ENCODE results near the gene GTPBP6.
"Not testable (repeated sequence)": the region's sequence is repeated elsewhere in the genome, so short reads cannot be mapped to it uniquely, and the experiment has no call there.

GTPBP6 gene

GRCh38 chrX:351324-351641, 32.7 kb upstream of the GTPBP6 start:
- not testable (repeated sequence) for DNase-seq

- no peak for DNase-seq
Measured at GRCh38 chrX:350534-351323, 32.1 kb upstream of the GTPBP6 start.

- no peak for DNase-seq
Measured at GRCh38 chrX:350148-350533, 31.5 kb upstream of the GTPBP6 start.

GRCh38 chrX:349702-350101, 31.1 kb upstream of the GTPBP6 start:
- DNase-seq, result no peak

GRCh38 chrX:349196-349595, 30.6 kb upstream of the GTPBP6 start:
- DNase-seq, result no peak

- DNase-seq, result no peak
Measured at GRCh38 chrX:348461-349117, 30.0 kb upstream of the GTPBP6 start.

- no peak for DNase-seq
Measured at GRCh38 chrX:347351-348117, 28.9 kb upstream of the GTPBP6 start.

- no peak for DNase-seq
Measured at GRCh38 chrX:346034-346813, 27.6 kb upstream of the GTPBP6 start.

GRCh38 chrX:345020-345925, 26.7 kb upstream of the GTPBP6 start:
- DNase-seq, result no peak

GRCh38 chrX:344371-344901, 25.8 kb upstream of the GTPBP6 start:
- no peak for DNase-seq

- DNase-seq, result no peak
Measured at GRCh38 chrX:341541-342101, 23.0 kb upstream of the GTPBP6 start.

- no peak for DNase-seq
Measured at GRCh38 chrX:340641-341423, 22.2 kb upstream of the GTPBP6 start.

- DNase-seq, result no peak
Measured at GRCh38 chrX:340121-340520, 21.5 kb upstream of the GTPBP6 start.

GRCh38 chrX:338836-339400, 20.3 kb upstream of the GTPBP6 start:
- DNase-seq, result no peak

- DNase-seq, result no peak
Measured at GRCh38 chrX:338281-338835, 19.8 kb upstream of the GTPBP6 start.

GRCh38 chrX:337331-337831, 18.8 kb upstream of the GTPBP6 start:
- DNase-seq, result no peak

- no peak for DNase-seq
Measured at GRCh38 chrX:336227-336626, 17.6 kb upstream of the GTPBP6 start.

GRCh38 chrX:335758-336155, 17.2 kb upstream of the GTPBP6 start:
- no peak for DNase-seq

- DNase-seq, result no peak
Measured at GRCh38 chrX:334971-335757, 16.6 kb upstream of the GTPBP6 start.

Measured in NCI-H69 (cell line).